ENCODE data around the gene ACSM6.

ACSM6 gene

DNA sequence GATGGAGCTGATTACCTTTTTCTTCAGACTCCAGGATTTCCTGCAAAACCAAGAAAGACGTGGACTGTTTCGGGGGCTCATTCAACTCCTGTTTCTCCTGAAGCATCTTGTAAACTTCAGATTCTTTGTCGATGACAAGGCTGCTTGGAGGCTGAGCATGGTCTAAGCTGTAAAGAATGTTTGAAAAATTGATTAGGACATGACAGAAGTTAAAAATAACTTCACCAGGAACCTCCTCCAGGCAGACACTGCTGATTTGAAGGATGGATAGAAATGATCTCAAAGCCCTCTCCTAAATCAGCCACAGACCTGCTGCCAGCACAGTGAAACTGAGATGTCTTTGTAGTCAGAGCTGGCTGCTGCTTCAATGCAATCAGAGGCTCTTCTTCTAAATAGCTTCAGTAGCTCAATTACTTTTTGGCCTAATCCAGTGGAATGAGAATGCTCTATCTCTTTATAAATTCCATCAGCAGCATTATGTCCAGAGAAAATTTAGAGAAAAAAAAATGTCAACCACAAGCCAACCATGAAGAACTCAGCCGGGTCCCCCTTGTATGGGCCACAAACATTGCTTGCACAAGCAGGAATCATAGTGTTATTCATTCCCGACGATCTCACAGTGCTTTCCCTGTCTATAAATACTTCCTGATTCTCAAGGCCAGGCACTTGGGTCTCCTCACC lies 53.3 kb downstream of the ACSM6 start:
- DNase-seq = no peak

GRCh38 chr10:95247881-95248583 lies 54.0 kb downstream of the ACSM6 start:
- no peak for DNase-seq

DNA sequence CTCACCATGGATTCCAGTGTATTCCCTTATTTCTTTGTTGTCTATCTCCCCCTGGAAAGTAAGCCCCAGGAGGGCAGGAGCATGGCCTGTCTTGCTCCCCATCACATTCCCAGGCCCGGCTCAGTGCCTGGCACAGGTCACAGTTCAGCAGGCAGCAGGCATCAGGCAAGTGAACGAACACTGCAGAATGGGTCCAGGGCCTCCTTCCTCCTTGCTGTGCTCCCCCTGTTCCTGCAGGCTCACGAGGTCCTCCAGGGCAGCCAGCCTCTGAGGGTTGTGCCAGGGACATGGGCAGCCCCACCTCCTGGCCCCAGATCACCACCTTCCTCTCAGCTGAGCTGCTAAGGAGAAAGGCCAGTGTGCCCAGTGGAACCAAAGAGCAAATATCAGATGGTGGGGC lies 55.0 kb downstream of the ACSM6 start:
- DNase-seq = no peak

DNA sequence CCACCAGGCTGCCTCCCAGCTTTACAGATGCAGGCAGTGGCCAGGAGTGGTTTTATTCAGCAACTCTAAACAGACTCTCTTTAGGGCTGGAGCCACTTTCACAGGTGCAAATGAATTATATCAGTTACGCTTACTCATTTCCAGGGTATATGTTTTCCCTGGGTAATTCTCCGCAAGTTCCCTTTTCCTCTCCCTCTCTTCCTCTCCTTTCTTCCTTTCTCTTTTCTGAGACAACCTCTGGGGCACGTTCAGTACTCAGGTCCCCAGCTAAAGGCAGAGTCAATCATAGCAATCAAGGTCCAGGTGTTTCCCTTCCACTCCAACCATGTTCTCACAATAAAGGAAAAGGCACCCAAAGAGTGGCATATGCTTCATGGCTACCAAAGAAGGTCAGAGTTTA lies 55.4 kb downstream of the ACSM6 start:
- DNase-seq = no peak

GRCh38 chr10:95250856-95251255 lies 56.8 kb downstream of the ACSM6 start:
- no peak for DNase-seq

DNA sequence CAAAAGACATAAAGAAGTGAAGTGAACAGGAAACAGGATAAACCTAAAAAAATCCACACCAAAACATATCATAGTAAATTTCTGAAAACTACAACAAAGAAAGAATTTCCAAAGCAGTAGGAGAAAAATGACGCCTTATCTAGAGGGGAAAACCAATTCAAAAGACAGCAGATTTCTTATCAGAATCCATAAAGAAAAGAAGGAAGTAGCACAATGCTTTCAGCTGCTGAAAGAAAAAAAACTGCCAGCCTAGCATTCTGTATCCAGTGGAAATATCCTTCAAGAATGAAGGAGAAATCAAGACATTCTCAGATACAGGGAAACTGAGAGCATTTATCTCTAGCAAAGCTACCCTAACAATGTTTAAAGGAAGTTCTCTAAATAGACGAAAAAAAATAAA lies 59.0 kb downstream of the ACSM6 start:
- DNase-seq = no peak

DNA sequence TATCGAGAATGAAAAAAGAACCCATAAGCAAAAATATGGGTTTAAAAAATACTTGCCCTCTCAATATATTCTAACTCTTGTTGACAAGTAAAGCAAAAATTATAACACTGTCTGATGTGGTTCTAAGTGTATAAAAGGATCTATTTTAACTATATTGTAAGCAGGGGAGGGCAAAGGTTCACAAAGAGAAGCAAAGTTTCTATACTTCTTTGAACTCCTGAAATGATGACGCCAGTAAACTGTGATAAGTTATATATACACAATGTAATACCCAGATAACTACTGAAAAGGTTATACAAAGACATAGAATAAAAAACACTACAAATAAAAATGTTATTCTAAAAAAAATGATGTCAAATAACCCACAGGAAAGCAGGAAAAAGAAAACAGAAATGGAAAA lies 59.6 kb downstream of the ACSM6 start:
- DNase-seq = no peak

GRCh38 chr10:95254629-95255028 lies 60.6 kb downstream of the ACSM6 start:
- no peak for DNase-seq

GRCh38 chr10:95256268-95256667 lies 62.2 kb downstream of the ACSM6 start:
- DNase-seq = no peak

DNA sequence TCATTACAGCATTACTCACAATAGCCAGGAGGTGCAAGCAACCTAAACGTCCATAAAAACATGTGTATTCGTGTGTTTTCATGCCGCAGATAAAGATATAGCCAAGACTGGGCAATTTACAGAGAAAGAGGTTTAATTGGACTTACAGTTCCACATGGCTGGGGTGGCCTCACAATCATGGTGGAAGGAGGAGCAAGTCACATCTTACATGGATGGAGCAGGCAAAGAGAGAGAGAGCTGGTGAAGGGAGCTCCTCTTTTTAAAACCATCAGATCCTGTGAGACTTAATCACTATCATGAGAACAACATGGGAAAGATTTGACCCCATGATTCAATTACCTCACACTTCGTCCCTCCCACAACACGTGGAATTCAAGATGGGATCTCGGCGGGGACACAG lies 63.8 kb downstream of the ACSM6 start:
- no peak for DNase-seq

GRCh38 chr10:95260397-95260881 lies 66.4 kb downstream of the ACSM6 start:
- DNase-seq = no peak

DNA sequence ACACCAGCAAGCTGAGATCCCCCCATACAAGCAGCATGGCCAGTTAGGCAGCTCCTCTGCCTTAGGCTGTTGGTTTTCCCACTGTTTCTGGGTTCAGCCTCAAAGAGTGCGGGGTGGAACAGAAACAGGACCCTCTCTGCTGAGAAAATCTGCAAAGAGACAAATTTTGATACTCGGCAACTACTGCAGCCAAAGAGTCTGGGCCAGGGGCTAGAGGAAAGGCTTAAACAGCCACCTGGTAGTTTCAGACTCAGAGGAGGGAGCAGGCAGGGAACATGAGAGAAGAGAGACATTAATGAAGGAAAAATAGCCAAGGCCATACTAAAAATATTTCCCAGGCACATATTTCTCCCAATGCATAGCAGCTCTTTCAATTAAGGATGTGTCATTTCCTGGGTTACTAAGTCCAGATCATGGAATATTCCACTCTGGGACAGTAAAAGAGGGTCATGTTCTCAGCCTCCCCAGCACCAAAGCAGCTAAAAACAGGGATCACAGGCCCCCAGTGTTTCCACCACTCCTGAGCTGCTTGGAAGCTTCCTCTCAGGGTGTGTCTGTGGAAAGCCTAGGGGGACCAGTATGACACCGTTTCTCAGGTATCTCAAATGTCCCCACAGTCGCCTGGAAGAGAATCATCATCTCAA lies 67.0 kb downstream of the ACSM6 start:
- DNase-seq = no peak

DNA sequence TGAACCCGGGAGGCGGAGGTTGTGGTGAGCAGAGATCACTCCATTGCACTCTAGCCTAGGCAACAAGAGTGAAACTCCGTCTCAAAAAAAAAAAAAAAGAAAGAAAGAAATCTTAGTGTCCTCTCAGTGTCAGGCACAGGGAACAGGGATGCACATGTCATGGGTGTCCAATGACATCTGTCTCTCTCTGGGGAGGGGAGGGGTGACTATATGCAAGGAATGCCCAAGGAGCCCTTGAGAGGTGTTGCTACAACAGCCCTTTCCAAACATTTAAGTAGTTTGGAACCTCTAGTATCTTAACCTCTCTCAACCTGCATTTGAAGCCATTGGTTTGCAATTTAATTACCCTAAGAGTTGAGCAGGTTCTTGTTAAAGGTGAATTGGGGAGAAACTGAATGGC lies 67.9 kb downstream of the ACSM6 start:
- DNase-seq = no peak

- no peak for DNase-seq
These were observed 68.9 kb downstream of the ACSM6 start for GRCh38 chr10:95262763-95263518.

- no peak for DNase-seq
These were observed 69.8 kb downstream of the ACSM6 start for GRCh38 chr10:95263864-95264226.

GRCh38 chr10:95264227-95265051 lies 70.4 kb downstream of the ACSM6 start:
- DNase-seq = no peak

DNA sequence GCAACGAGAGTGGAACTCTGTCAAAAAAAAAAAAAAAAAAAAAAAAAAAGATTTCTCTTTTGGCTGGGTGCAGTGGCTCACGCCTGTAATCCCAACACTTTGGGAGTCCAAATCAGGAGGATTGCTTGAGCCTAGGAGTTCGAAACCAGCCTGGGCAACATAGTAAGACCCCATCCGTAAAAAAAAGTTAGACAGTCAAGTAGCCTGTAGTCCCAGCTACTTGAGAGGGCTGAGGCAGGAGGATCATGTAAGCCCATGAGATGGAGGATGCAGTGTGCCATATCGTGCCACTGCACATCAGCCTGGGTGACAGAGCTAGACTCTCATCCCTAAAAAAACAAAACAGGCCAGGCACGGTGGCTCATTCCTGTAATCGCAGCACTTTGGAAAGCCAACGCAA lies 71.5 kb downstream of the ACSM6 start:
- no peak for DNase-seq

GRCh38 chr10:95266674-95267095 lies 72.6 kb downstream of the ACSM6 start:
- DNase-seq = no peak

DNA sequence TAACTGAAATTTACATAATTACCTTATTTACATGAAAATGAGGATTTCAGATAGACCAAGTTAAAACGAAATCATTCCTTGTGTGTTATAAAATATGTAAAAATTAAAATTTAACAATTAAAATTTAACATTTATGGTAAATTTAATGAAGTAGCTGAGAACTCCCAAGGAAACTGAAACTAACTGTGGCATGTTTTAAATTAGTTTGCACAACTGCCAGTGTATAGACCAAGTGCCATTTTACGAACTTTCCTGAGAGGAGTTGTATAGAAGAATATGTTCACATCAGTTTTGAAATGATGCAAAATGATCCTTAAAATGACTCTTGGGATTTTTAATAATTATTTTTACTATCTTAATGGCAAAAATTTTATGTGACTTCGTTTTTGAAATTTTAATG lies 73.2 kb downstream of the ACSM6 start:
- DNase-seq = no peak

GRCh38 chr10:95268438-95268837 lies 74.4 kb downstream of the ACSM6 start:
- DNase-seq = no peak

DNA sequence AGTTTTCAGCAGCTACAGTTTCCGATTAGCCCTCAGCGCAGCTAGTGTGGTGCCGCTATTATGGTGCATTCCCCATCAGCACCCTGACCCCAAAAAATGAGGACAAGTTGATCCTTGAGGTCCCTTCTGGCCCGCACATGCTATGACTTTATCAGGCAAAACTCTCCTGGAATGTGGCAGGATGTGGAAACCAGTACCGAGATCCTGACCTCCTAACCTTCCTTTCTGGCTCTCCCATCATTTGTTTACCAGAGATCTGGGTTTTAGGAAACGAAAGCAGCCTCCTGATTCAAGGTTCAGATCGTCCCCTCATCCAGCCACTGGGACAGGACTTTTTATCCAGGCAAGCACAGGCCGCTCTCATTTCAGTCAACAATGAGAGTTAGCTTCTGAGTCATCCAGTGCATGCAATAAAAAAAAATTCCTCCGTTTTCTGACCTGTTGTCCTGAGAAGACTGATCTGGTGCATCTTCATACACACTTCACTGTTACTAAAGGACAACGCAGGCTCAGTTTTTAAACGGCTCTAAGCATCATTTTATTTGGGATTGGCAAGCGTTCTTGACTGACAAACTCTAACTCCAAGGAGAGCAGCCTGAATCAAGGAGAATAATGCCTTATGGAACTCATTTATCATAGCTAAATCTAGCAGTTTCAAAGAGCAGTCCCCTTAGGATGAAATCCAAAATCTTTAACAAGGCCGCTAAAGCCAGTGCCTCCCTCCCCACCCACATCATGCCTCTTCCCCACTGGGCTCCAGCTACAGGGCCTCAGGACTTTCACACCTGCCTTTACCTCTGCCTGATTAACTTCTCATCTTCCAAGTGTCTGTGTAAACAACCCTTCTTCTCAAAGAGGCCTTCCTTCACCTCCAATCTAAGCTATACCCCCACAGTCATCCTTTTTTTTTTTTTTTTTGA lies 79.6 kb downstream of the ACSM6 start:
- DNase-seq = no peak

All from NCI-H524 treated with DMSO at 0.1 percent for 48 hours (cell line).